AG09319 (cell line): ENCODE data around the gene LONRF3.

Experiments
- DNase-seq: peaks from one replicate; pipeline ENCODE4 v3.0.0-alpha.2; 2010; ENCODE audit warnings: low read depth; ENCODE audit errors: extremely low read depth
- CTCF ChIP-seq: IDR thresholded peaks from 2 replicates; pipeline ENCODE4 v1.5.1; 2011; ENCODE audit warnings: low read depth, mild to moderate bottlenecking, inconsistent platforms, low read length, moderate library complexity

Gene LONRF3

GRCh38 chrX:118974088-118974907 is at the start of gene LONRF3:
Gene LONRF3 (plus strand): TSS chrX:118974618. CDS start chrX:118974781, 163 bp downstream.
- TF ChIP-seq CTCF = no peak
- DNase-seq = no peak

GRCh38 chrX:118928151-118928550 is 46.3 kb upstream of the LONRF3 start:
- TF ChIP-seq CTCF = no peak
- no peak for DNase-seq

- DNase-seq = no peak
- TF ChIP-seq CTCF = no peak
Observed at GRCh38 chrX:118935352-118935751, 39.1 kb upstream of the LONRF3 start.

- DNase-seq = no peak
- TF ChIP-seq CTCF = no peak
Observed at GRCh38 chrX:118941147-118941546, 33.3 kb upstream of the LONRF3 start.

- no peak for TF ChIP-seq CTCF
- DNase-seq = no peak
Observed at GRCh38 chrX:118943102-118943501, 31.3 kb upstream of the LONRF3 start.

GRCh38 chrX:118945921-118946320 is 28.5 kb upstream of the LONRF3 start:
- no peak for DNase-seq
- no peak for TF ChIP-seq CTCF

GRCh38 chrX:118948270-118948669 is 26.1 kb upstream of the LONRF3 start:
- no peak for TF ChIP-seq CTCF
- no peak for DNase-seq
